Gastrocnemius medialis (tissue), 4 donors: ENCODE measurements around the gene KLK7.

Source experiments
- POLR2A ChIP-seq, 2 donors: fragments of 450-650 bp; IDR thresholded peaks; one replicate each; pipeline ENCODE4 v1.6.1; 2017; ENCODE audit warnings: antibody characterized with exemption in 2 of 2, mild to moderate bottlenecking in 2 of 2, moderate library complexity in 2 of 2
- TF ChIP-seq, protein P1 (sequence below), 5 experiments: fragments of 450-650 bp in 3 of 5; fragments of 200-600 bp in 2 of 5; sonication (generic) in 2 of 5; IDR thresholded peaks in 4 of 5; conservative IDR thresholded peaks in 1 of 5; 1 replicate in 4 of 5; 2 replicates in 1 of 5; pipeline ENCODE4 v1.5.1; 2016 to 2019; ENCODE audit warnings: antibody characterized with exemption in 5 of 5, mild to moderate bottlenecking in 3 of 5, moderate library complexity in 3 of 5

DNA sequence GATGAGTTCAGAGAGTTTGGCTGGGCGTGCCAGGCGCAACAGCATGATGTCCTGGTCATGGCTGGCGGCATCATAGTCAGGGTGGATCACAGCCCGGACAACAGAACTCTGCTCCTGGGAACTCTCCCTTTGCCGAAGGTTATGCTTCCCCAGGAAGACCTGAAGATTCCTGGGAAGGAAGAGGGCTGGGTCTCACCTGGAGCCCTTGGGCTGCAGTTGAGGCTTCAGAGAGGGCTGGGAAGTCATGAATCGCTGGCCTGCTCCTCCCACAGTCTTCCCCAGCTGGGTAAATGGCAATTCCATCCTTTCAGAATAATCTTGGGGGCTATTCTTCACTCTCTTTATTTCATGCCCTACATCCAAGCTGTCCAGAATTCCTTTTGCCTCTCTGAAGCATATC, 20.3 kb downstream of the KLK7 start:
- TF ChIP-seq, protein P1, sequence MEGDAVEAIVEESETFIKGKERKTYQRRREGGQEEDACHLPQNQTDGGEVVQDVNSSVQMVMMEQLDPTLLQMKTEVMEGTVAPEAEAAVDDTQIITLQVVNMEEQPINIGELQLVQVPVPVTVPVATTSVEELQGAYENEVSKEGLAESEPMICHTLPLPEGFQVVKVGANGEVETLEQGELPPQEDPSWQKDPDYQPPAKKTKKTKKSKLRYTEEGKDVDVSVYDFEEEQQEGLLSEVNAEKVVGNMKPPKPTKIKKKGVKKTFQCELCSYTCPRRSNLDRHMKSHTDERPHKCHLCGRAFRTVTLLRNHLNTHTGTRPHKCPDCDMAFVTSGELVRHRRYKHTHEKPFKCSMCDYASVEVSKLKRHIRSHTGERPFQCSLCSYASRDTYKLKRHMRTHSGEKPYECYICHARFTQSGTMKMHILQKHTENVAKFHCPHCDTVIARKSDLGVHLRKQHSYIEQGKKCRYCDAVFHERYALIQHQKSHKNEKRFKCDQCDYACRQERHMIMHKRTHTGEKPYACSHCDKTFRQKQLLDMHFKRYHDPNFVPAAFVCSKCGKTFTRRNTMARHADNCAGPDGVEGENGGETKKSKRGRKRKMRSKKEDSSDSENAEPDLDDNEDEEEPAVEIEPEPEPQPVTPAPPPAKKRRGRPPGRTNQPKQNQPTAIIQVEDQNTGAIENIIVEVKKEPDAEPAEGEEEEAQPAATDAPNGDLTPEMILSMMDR (IDR thresholded peaks at IDR 0.05 in 4 of 5, conservative IDR thresholded peaks at IDR 0.05 in 1 of 5), result no peak
- no peak for TF ChIP-seq POLR2A (IDR thresholded peaks at IDR 0.05)
